GM19324 (cell line): Measurements from ENCODE around the gene FHOD3.
A peak's percentile ranks its signal among the peaks of the same experiment; 100 is the strongest.

Experiments used
- ATAC-seq: cut with Tn5 transposase; IDR thresholded peaks from one replicate; pipeline ENCODE4 v1.9.1; 2021; ENCODE audit warnings: mild to moderate bottlenecking, moderate library complexity; ENCODE audit not compliant: unreplicated experiment, low FRiP score

The FHOD3 gene

GRCh38 chr18:36602620-36603019 lies 305.1 kb downstream of the FHOD3 start:
- no peak for ATAC-seq

GRCh38 chr18:36608107-36608506 lies 310.6 kb downstream of the FHOD3 start:
- ATAC-seq, result no peak

- ATAC-seq, result no peak
These were observed 312.7 kb downstream of the FHOD3 start for GRCh38 chr18:36610258-36610657.

GRCh38 chr18:36610661-36611060 lies 313.1 kb downstream of the FHOD3 start:
- ATAC-seq, result no peak

- no peak for ATAC-seq
These were observed 315.6 kb downstream of the FHOD3 start for GRCh38 chr18:36613069-36613468.

- ATAC-seq, result no peak
These were observed 316.3 kb downstream of the FHOD3 start for GRCh38 chr18:36613810-36614209.

- no peak for ATAC-seq
These were observed 323.3 kb downstream of the FHOD3 start for GRCh38 chr18:36620788-36621187.

GRCh38 chr18:36622610-36623009 lies 325.1 kb downstream of the FHOD3 start:
- ATAC-seq, result no peak

- no peak for ATAC-seq
These were observed 325.6 kb downstream of the FHOD3 start for GRCh38 chr18:36623091-36623490.

GRCh38 chr18:36623681-36624190 lies 326.2 kb downstream of the FHOD3 start:
- ATAC-seq, result no peak

GRCh38 chr18:36624451-36625167 lies 327.1 kb downstream of the FHOD3 start:
- ATAC-seq, result no peak

- no peak for ATAC-seq
These were observed 327.9 kb downstream of the FHOD3 start for GRCh38 chr18:36625386-36625785.

- no peak for ATAC-seq
These were observed 330.1 kb downstream of the FHOD3 start for GRCh38 chr18:36627637-36628036.

- ATAC-seq, result no peak
These were observed 331.1 kb downstream of the FHOD3 start for GRCh38 chr18:36628435-36629137.

GRCh38 chr18:36629138-36629530 lies 331.6 kb downstream of the FHOD3 start:
- no peak for ATAC-seq

GRCh38 chr18:36629836-36630235 lies 332.3 kb downstream of the FHOD3 start:
- ATAC-seq, result no peak

GRCh38 chr18:36630917-36631316 lies 333.4 kb downstream of the FHOD3 start:
- ATAC-seq, result no peak

GRCh38 chr18:36633961-36634412 lies 336.5 kb downstream of the FHOD3 start:
- ATAC-seq, result no peak

- no peak for ATAC-seq
These were observed 337.2 kb downstream of the FHOD3 start for GRCh38 chr18:36634573-36635216.

GRCh38 chr18:36635414-36636096 lies 338.0 kb downstream of the FHOD3 start:
- ATAC-seq, result peak; percentile 24
